Right lung (tissue), 5 donors: ENCODE results near the gene WRAP53. TPM values are rescaled to one million over a fixed set of nuclear protein-coding genes. Genes with fewer than 3 reads are reported as not detected.

Experiments
- DNase-seq, 2 donors: peaks; one replicate each; pipeline ENCODE4 v3.0.0-alpha.2; 2013
- polyA plus RNA-seq, 5 donors: library from polyadenylated mRNA; unstranded; fragments of 120-200 nt; gene quantifications; one replicate each; pipeline versions ENCODE4 v1.2.1 to v1.2.3, GENCODE V29; 2013; ENCODE audit warnings: inconsistent platforms in 1 of 5, low replicate concordance in 1 of 5; ENCODE audit not compliant: insufficient read length in 5 of 5, insufficient read depth in 1 of 5

Gene WRAP53
- polyA plus RNA-seq, 5 donors, result 10.3 to 17.5 (median 13.3) TPM

GRCh38 chr17:7707446-7707845 is 19.2 kb downstream of the WRAP53 start:
- DNase-seq, result no peak

DNA sequence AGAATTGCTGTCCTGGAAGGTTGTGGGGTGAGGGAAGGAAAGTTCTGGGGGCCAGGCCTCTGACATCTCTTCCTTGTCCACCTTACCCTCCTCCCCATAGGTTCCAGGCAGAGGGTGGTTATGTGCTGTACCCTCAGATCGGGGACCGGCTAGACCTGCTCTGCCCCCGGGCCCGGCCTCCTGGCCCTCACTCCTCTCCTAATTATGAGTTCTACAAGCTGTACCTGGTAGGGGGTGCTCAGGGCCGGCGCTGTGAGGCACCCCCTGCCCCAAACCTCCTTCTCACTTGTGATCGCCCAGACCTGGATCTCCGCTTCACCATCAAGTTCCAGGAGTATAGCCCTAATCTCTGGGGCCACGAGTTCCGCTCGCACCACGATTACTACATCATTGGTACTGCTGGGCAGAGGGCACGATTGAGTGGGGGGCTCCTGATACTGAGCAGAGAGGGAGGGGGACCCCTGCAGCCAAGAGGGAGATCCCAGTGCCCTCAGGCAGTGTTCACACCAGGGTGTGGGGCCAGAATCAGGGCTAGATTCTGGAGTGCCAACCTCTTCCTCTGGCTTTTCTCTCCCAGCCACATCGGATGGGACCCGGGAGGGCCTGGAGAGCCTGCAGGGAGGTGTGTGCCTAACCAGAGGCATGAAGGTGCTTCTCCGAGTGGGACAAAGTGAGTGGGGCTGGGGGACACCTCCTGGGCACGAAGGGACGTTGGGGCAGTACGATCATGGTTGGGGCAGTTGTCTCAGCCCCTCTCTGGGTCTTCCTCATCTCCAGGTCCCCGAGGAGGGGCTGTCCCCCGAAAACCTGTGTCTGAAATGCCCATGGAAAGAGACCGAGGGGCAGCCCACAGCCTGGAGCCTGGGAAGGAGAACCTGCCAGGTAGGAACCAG is 19.8 kb downstream of the WRAP53 start:
- no peak for DNase-seq

GRCh38 chr17:7709031-7709430 is 20.8 kb downstream of the WRAP53 start:
- no peak for DNase-seq

GRCh38 chr17:7710301-7710700 is 22.0 kb downstream of the WRAP53 start:
- no peak for DNase-seq

DNA sequence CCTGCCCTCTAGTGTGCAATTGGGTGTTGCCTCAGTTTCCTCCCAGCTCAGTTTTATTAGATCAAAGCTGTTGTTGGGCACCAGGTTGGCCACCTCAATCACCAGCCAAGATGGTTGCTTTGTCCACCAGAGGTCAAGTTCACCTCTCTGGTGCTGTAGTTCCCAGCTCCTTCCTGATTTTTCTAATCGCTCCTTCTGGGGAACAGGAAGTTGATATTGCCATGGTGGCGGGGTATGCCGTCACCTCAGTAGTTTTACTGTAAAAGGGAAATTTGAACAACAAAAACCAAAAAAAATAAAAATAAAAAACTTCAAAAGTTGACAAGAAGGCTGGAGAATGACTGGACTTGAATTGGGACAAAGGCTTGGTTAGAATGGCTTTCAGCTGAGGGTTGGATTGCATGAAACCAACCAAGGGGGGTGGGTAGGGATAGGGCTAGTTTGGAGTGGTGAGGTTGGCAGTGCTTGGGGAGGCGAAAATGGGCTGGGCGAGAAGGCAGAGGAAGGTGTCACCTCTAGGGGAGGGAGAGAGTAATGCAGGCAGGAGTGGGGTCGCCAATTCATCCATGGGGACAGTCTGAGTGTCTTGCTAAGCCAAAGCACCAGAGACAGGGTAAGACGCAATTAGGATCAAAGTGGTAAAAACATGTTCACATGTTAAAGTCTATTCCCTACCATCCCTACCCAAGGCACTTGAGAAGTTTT is 22.9 kb downstream of the WRAP53 start:
- DNase-seq, result no peak

DNA sequence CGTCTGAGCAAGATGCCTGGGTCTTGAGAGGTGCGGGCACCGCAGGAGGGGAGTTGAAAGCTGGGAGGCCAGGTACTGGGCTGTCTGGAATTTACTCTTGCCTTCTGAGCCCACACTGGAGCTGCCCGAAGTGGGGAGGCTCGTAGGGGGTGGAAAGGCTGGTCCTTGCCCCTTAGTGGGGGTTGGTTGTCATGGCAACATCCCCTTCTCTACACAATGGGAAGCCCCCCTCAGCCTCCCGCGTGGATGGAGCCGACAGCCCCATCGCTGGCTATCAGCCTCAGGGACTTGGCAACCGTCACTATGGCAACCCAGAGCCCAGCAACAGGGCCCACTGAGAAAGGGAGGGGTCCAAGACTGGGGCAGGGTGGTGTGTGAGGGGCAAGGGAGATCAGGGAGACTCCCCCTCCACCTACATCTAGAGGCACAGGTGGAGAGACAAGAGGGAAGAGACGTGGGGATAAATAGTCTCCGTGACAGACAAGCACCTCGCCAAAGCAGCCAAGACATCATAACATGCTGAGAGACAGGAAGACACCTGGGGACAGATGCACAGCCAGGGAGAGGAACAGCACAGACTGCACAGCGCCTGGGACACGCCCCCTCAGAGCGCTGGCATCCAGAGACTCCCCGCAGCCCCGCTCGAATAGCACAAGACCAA is 24.0 kb downstream of the WRAP53 start:
- DNase-seq, result no peak

DNA sequence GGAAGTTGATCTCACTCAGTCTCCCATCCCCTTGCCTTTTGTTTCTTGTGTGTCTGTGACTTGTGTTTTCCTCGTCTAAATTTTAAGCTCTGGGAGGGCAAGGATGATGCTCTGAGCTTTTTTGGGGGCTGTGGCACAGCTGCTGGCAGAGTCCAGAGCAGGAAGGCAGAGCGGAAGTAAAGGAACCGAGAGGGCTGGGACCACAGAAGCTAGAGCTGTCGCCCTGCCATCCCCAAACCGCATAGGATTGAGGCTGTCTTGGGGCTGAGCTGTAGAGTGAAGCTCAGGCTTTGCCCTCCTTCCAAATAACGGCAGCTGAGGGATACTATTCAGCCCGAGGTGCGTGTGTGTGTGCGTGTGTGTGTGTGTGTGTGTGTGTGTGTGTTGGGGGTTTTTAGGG is 25.5 kb downstream of the WRAP53 start:
- DNase-seq, result no peak

GRCh38 chr17:7714721-7715594 is 26.7 kb downstream of the WRAP53 start:
- no peak for DNase-seq

- DNase-seq, result no peak
Observed at GRCh38 chr17:7715936-7716886, 27.9 kb downstream of the WRAP53 start.

DNA sequence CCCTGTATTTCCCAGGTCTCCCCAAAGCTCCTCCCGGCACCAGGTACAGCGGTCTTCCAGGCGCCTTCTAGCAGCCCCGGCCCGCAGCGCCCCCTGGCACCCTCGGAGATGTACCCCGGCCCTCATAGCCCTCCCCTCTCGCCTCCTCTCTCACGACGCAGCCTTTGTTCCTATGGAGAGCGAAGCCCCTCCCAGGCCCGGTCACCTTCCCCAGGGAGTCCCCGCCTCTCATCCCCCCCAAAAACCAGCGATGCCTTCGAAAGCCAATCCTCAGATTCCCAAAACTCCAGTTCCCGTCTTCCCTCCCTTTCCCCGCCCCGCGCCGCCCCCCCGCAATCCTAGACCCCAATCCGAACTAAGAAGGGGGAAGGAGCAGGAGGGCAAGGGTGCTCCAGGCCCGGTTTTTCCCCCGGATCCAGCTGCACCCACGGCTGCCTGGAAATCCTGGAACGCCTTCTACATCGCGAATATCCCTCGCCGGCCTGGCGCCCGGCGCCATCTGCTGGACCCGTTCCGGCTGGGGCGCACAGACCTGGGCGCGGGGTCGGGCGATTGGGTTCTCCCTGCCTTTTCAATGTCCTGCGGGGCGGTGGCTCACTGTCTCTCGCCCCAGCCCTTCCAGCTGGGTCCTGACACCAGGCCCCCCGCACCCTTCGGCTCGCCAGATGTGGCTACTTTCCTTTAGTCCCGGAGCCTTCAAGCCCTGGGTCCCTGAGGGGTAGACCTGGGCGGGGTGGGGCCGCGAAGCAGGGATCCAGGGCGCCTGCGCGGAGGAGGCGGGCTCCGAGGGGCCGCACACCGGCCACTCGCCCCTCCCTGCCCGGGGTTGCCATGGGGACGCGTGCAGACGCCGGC is 28.9 kb downstream of the WRAP53 start, which contains the start of gene DNAH2:
TSS of gene DNAH2 (plus strand) at position 844 of the 855 bp plus-strand sequence. CDS start 1,991 bp downstream, outside the sequence.
- peak; percentile 91 to 92 for DNase-seq

DNA sequence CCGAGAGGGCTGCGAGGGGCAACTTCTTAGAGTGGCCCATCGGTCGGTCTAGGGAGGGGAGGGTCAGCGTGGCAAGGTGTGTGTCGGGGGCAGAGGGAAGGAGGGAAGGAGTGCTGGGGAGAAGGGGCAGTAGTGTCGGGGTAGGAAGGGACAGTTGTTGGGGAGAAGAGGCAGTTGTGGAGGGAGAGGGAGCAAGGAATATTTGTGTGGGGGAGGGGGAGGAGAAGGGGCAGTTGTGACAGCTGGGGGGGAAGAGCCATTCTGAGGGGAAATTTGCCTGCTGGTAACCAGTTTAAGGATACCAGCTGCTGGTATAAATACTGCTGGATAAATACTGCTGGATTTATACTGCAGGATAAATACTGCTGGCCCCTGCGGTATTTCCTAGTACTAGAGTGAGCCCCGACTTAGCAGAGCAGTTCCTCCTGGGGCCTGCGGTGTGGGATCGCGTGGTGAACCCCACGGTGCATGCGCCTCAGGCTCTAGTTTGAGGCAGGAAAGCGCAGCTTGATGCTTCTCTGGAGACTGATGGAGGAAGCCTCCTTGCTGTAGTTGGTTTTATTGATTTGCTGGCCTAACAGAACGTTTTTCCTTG is 29.6 kb downstream of the WRAP53 start:
- no peak for DNase-seq

- DNase-seq, result no peak
Observed at GRCh38 chr17:7719661-7720060, 31.4 kb downstream of the WRAP53 start.

DNA sequence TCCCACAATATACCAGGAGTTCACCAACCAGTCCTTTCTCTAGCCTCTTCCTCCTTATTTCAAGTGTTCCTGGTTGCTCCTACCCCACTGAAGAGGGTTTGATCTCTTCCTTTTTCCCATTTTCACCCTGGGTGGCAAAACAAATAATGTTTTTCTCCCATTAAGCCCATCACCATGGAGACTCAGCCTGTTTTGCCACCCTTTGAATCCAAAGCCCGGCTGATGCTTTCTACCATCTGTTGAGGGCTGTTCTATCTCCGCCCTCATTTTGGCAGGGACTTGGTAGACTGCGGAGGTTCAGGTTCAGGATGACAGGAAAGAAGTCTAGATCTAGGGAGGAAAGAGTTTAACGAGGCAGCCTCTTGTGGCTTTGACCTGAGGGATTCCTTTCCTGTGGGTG is 31.8 kb downstream of the WRAP53 start:
- DNase-seq, result no peak

DNA sequence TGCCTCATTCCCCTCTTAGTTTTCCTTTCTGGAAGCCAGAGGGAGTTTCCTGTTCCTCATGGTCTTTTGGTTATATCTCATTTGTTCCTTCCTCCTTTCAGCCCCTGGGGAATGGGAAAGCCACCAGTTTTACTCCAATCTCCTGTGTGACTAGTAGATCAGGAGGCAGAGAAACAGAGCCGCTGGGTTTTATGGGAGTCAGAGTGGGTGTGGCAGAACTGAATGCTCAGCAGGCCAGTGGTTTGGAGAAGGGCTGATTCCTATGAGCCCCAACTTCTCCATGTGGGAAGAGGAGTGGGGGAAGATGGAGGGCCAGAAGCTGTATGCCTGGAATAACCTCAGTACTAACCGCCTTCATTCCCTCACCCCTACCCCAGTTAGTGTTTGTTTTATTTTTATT is 33.3 kb downstream of the WRAP53 start:
- no peak for DNase-seq

- DNase-seq, result no peak
Observed at GRCh38 chr17:7727886-7728285, 39.6 kb downstream of the WRAP53 start.

DNA sequence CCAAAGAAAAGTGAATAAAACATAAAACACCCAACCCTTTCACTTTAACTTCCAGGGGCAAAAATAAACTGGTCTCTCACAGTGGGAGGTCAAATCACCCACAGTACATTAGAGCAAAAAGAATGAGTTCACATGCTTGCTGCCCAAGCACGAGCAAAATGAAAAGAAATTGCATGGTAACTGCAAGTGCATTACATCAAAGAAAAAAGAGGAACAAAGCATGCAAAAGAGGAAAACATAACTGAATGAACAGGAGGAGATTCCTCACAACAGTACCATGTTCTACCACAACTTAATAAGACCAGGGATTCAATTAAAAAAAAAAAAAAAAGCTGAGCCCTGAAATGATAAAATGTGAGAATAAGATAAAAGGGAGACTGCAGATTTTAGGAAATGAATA is 41.5 kb downstream of the WRAP53 start:
- DNase-seq, result no peak

- peak; percentile 46 to 52 for DNase-seq
Observed at GRCh38 chr17:7732981-7733539, 44.8 kb downstream of the WRAP53 start.

DNA sequence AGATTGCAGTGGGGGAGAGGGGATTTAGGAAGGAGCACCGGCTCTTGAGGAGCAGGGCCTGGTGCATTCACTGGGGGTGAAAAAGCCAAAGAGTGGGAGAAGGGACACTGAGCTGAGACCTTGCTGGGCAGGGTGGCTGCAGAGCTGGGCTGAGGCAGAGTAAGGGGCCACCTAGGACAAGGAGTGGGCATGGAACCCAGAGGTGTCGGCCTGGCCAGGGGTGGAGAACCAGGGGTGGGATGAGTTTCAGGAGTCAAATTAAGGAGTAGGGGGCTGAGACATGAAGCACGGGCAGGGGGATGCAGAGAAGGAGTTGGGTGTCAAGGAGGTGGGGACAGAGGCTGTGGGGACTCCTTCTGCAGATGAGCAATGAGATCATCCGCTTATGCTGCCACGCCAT is 49.3 kb downstream of the WRAP53 start:
- DNase-seq, result no peak
